Sigmoid colon (tissue), 4 donors: ENCODE results near the gene KIF13A.

ENCODE experiments used
- EP300 ChIP-seq, 4 donors: sonication (generic); formaldehyde crosslinking; IDR thresholded peaks; one replicate each; pipeline ENCODE4 v1.6.1; 2017; ENCODE audit warnings: antibody characterized with exemption in 4 of 4
- POLR2A ChIP-seq, 2 donors: fragments of 450-650 bp; IDR thresholded peaks; one replicate each; pipeline ENCODE4 v1.6.1; 2016; ENCODE audit warnings: antibody characterized with exemption in 2 of 2, mild to moderate bottlenecking in 2 of 2, moderate library complexity in 2 of 2
- POLR2AphosphoS5 ChIP-seq, 4 donors: sonication (generic); formaldehyde crosslinking; IDR thresholded peaks; one replicate each; pipeline ENCODE4 v1.6.1; 2017; ENCODE audit warnings: antibody characterized with exemption in 4 of 4
- TF ChIP-seq, protein P1 (sequence below), 4 experiments: fragments of 450-650 bp in 3 of 4; fragments of 200-600 bp in 1 of 4; IDR thresholded peaks; one replicate each; pipeline ENCODE4 v1.5.1; 2016 to 2019; ENCODE audit warnings: antibody characterized with exemption in 4 of 4, mild to moderate bottlenecking in 3 of 4, moderate library complexity in 2 of 4

DNA sequence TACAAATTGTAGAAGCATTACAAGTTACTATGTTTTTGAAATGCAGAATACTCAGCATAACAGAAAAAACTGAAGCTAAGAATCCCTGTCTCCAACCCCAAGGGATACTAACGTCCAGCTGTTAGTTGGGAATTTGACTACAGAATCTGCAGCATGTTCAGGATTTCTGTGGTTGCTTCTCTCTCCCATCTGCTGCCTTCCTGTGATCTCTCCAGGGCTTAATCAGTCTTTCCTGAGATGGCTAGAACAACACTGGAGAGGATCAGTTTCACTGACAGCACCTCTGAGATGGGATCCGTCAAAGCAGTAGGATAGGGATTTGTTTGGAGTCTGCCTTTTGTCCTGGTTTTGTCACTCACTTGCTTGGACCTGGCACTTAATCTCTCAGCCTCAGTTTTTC is 207.4 kb downstream of the KIF13A start:
- TF ChIP-seq, protein P1, sequence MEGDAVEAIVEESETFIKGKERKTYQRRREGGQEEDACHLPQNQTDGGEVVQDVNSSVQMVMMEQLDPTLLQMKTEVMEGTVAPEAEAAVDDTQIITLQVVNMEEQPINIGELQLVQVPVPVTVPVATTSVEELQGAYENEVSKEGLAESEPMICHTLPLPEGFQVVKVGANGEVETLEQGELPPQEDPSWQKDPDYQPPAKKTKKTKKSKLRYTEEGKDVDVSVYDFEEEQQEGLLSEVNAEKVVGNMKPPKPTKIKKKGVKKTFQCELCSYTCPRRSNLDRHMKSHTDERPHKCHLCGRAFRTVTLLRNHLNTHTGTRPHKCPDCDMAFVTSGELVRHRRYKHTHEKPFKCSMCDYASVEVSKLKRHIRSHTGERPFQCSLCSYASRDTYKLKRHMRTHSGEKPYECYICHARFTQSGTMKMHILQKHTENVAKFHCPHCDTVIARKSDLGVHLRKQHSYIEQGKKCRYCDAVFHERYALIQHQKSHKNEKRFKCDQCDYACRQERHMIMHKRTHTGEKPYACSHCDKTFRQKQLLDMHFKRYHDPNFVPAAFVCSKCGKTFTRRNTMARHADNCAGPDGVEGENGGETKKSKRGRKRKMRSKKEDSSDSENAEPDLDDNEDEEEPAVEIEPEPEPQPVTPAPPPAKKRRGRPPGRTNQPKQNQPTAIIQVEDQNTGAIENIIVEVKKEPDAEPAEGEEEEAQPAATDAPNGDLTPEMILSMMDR (IDR thresholded peaks at IDR 0.05): no peak
- no peak for TF ChIP-seq POLR2AphosphoS5 (IDR thresholded peaks at IDR 0.05)
- no peak for TF ChIP-seq EP300 (IDR thresholded peaks at IDR 0.05)
- TF ChIP-seq POLR2A (IDR thresholded peaks at IDR 0.05): no peak
